Fibroblast of peridontal ligament (primary cell): Measurements from ENCODE around the gene RTN4R.

ENCODE experiments used
- DNase-seq: peaks from one replicate; pipeline ENCODE4 v3.0.0-alpha.2; 2010; ENCODE audit errors: extremely low read depth

The RTN4R gene

DNA sequence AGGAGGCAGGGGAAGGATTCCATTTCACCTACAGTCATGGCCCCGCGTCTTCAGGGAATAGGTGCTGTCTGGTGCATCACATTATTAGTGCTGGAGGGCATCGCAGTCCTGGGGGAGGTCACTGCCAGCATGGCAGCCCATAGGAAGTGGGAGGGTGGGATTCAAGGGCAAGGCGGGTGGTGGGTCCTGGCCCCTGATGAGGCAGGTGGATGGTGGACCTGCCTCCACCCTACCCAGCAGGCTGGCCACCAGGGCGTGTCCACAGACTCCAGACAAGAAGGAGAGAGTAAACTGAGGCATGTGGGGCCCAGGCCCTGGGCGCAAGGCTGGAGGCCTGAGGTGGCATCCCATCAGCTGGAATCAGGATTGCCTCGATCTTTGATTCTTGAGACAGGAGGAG, 53.3 kb downstream of the RTN4R start:
- DNase-seq: no peak

GRCh38 chr22:20213833-20214708, 54.0 kb downstream of the RTN4R start:
- DNase-seq: no peak

- no peak for DNase-seq
Observed at GRCh38 chr22:20212754-20213699, 55.1 kb downstream of the RTN4R start.

DNA sequence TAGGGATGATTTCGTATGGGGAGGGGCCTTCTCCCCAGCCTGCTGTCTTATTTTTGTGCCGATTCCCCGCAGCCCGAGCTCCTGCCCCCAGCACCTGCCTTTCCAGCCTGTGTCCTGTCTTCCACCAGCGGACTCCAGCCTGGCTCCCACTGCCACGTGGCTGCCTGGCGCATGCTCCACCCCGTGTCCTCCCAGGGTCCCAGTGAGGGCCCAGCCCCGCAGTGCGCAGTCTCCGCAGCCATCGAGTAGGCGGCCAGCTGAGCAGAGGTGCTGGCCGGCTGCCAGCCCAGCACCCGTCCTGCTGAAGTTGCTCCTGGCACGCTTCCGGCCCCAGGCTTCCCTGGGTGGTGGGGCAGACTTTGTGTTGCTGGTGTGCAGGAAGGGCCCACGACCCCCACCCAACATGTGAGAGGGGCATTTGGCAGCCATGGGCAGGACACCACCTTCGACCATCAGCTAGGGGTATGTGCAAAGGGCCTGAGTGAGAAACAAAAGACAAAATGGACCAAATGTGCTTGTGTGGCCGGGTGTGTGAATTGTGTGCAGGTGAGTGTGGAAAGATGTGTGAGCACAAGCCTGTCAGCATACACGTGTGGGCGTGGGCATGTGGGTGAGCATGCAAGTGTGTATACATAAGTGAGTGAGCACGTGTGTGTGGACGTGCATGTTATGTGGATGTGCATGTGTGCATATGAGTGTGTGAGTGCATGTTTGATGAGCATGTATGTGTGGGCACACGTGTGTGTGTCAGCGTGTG, 55.9 kb downstream of the RTN4R start:
- DNase-seq: no peak

DNA sequence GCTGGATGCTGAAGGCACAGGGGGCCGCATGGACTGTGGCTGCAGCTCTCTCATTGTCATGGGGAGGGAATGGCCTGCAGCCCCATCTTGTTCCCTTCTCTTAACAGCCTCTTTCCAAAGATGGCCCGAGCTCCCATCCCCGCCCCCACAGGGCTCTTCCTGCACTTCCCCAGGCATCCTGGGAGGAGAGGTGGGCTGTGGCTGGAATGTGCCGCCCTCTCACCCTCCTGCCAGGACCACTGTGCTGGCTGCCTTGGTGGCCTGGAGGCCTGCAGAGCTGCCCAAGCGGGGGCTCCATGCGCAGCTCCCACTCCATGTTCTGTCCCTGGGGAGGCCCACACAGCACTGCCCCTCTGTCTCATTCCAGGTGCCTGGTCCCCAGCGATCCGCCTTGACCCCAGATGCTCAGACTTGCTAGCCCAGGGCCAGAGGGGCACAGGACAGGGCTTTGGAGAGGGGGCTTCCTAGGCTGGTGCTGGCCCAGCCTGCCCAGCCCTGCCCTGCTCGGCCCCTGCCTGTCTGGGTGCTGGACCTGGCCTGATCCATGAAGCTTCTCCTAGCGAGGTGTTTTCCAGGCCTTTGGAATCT, 56.6 kb downstream of the RTN4R start:
- DNase-seq: no peak

GRCh38 chr22:20210473-20211059, 57.6 kb downstream of the RTN4R start:
- no peak for DNase-seq

DNA sequence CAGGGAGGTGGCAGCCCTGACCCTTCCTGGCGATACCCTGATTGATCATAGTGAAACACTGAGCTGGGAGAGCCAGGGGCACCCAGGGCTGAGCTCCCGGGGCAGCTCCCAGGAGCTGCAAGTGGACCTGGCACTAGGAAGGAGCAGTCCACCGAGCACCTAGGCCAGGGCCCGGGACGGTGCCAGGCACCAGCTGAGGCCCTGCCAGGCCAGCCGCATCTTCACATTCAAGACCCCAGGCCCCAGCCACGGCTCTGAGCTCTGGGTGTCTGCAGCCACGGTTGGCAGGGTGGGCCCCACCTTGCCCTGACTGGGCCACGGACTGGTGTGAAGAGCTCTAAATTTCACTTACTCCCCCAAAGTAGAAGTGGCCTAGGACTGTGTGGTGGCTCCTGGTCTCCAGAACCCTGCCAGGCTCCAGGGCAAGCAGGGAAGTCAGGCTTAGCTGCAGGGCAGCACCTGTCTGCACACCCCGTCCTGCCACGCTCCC, 58.3 kb downstream of the RTN4R start:
- no peak for DNase-seq

DNA sequence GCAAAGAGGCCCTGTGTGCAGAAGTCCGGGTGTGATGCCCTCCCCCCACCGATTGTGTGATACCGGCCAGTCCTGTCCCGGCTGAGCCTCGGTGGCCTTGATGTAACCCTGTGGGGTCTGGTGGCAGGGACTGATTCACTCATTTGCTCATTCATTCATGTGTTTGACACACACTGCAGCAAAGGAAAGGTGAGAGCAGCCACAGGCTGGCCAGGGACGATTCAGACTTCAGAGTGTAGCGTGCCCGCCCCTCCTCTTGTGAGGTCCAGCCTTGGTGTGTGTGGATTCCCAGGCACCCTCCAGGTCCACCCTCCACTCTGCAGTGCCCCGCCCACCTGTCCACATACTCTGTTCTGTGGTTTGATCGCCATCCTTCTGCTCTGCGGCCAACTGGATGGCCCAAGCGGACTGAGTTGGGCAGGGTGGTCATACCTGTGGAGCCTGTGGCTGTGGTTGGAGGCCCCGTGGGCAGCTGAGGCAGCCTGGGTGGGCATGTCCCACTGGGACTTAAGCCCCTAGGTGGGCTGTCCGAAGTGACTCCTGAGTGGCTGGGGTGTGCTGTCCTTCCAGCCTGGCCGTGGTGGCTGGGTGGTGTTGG, 59.3 kb downstream of the RTN4R start:
- no peak for DNase-seq

DNA sequence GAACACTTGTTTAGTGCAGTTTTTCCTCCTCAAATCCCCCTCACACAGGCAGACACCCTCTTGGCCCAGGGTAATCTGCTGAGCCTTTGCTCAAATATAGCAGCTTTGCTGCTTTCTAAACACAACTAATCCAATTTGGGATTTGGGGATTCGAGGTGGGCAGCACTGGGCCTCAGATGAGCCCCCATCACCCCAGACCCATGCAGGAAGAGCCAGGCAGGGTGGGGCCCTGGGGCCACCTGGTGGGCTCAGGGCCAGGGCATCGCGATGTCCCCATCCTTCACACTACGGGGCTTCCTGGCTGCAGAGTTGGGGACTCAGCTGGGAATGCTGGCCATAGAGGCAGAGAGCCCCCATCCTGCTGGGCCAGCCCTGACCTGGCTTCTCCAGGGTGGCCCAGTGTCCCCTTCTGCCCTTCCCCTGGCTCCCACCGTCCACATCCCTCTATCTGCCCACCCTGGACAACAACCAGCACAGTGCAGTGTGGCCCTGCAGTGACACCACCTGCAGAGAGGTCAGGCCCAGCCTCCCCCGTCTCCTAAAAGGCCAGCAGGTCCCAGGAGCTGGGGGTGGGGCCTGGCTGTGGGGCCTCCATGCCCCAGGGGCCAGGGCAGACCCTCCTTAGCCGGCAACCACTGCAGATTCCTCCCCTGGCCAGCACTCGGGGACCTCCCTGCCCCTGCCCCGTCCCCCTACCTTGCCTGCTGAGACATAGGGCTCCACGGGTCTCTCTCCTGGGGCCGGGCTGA, 60.7 kb downstream of the RTN4R start:
- no peak for DNase-seq

- no peak for DNase-seq
Observed at GRCh38 chr22:20206709-20207215, 61.4 kb downstream of the RTN4R start.

DNA sequence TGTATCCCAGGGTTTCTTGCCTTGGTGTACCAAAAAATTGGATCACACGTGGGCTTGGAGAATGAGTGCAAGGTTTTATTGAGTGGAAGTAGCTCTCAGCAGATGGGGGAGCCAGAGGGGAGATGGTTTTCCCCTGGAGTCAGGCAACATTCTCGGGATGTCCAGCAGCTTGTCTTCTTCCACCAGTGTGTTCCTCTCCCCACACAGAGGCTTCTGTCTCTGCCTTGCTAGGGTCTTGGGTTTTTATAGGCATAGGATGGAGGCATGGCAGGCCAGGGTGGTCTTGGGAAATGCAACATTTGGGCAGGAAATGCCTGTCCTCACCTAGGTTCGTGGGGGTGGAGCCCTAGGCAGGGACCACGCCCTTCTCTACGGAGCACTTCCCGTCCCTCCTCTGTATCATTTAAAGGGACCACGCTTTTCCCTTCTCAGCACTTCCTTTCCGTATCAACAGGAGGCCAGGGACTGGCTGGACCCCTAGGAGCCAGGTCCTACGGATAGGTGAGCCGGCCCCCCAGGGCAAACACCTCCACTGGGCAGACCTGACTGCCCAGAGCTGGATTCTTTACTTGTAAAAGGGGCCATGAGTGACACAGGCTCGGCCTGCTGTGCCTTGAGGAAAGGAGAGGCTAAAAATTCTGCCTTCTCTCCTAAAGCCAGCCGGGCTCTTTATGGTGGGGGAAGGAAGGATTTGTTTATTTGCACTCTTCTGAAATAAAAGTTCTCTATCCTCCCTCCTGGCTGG, 62.0 kb downstream of the RTN4R start:
- peak; percentile 18 for DNase-seq

DNA sequence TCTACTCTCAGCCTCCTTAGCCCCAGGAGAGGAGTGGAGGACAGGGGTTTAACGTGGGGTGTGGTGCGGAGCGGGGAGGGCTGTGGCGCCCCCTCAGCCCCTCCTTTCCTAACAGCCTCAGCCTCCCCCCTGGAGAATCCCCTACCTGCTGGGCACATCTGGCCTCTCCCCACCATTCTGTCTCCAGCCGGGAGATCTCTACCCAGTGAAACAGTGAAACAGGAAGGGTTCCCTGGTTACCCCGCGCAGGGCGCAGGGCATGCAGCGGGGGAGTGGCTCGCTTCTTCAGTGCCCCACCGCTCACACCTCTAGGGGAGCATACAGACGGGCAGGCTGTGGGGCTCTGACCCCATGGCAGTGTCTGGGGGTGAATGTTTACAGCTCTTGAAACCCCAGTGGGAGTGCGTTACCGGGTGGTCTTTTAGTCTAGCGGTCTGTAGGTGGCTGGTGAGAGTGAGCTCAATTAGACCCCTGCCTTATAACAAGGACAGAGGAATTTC, 62.6 kb downstream of the RTN4R start:
- no peak for DNase-seq

DNA sequence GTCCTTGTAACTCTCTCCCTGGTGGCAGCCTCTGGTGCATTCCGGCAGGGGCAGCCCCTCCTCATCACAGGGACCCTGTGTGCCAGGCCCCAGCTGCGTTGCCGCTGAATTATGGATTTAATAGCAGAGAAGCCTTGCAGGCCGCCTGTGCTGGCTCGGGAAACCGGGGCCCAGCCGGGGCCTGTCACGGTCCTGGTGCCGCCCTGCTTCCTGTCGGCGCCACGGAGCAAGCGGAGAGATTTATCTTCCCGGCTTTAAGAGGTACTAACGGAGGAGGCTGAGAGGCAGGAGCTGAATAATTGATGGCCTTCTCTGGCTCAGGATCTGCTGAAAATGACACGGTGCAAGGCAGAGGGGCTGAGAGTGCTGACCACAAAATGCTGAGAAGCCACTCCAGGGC, 63.3 kb downstream of the RTN4R start:
- no peak for DNase-seq

DNA sequence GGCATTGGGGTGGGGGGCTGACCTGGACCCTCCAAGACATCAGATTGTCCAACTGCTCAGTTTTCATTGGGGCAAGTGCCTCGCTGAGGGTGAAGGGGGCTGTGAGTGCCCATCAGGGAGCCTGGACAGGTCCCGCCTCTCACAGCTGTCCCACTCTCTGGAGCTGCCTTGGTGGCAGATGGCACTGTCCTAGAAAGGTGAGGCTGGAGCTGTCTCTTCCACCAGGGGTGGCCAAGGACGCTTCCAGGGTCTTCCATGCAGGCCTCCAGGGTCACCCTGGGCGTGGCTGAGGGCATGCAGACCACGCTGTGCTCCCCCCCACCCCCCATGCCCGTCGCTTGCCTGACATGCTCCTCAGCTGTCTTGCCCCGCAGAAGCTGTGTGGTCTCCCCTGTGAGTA, 63.8 kb downstream of the RTN4R start:
- DNase-seq: no peak

DNA sequence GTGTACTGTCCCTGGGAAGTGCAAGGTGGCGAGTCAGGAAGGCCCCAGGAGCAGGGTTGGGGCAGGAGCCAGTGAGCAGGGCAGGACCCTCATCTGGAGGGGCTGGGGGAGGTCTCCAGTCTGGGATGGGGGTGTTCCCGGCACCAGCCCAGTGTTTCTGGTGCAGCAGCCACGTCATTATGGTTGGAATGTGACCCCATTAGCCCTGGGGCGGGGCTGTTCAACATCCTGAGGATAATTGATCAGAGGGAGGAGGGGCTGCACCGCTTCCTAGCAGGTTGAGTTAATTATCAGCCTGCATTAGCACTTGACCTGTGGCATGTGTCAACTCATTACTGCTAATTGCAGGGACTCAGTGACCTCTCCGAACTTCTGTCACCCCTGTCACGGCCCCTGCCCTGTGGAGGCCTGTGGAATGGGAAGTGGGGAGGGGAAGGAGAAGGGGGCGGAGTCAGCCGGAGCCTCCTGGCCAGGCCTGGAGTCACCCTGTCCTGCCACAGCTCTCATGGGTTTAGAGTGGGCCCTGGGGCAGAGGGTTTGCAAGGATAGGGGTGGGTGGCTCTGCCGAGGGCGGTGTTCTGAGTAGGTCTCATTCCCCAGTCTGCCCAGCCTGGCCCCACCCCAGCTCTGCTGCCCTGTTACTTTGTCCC, 64.4 kb downstream of the RTN4R start:
- no peak for DNase-seq

DNA sequence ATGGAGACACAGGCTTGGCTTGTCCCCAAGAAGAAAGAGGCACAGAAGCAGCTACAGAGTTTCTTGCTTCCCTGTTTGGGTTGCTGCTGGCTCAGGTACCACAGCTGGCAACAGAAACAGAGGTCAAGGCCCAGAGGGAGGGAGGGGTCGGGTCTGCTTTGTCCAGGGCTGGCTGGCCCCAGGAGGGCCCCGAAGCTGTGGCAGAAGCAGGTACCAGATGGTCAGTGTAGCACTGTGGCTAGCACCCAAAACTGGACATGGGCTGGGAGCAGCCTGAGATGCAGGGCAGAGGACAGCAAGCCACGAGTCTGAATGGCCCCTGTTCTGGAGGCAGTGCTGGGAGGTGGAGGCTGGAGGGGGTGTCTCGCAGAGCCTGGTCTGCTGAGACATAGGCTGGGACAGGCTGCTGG, 65.0 kb downstream of the RTN4R start:
- DNase-seq: no peak

GRCh38 chr22:20201837-20202392, 66.2 kb downstream of the RTN4R start:
- no peak for DNase-seq

DNA sequence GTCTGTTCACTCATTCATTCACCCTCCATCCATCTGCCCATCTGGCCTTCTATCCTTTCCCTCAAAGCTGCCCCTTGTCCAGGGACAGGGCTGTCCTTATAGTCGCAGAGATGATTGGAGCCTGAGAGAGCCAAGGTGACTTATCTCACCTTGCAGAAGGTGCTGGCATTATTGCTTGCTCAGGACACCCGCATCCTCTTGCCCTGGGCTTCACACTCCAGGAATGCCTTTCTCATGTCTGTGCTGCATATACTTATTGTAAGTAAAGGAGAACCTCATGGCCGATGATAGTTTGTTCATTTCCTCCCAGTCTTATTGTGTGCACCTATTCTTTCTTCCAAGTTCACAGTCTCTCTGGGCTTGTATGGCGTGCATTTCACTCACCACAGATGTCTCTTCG, 68.2 kb downstream of the RTN4R start:
- DNase-seq: no peak
